ENCODE results near the gene NXN.
"Not testable (repeated sequence)": the region's sequence is repeated elsewhere in the genome, so short reads cannot be mapped to it uniquely, and the experiment has no call there.

Gene NXN

GRCh38 chr17:953767-954166, 25.8 kb downstream of the NXN start:
- no peak for DNase-seq (ENCODE audit: low read depth)

GRCh38 chr17:952592-952991, 27.0 kb downstream of the NXN start:
- DNase-seq (ENCODE audit: low read depth): not testable (repeated sequence)

- peak; percentile 95 for DNase-seq (ENCODE audit: low read depth)
Observed at GRCh38 chr17:951325-952132, 28.0 kb downstream of the NXN start.

- DNase-seq (ENCODE audit: low read depth): peak; percentile 77
Observed at GRCh38 chr17:949623-950303, 29.8 kb downstream of the NXN start.

GRCh38 chr17:948284-948852, 31.2 kb downstream of the NXN start:
- DNase-seq (ENCODE audit: low read depth): peak; percentile 70

- DNase-seq (ENCODE audit: low read depth): no peak
Observed at GRCh38 chr17:946510-947236, 32.9 kb downstream of the NXN start.

GRCh38 chr17:945672-946071, 33.9 kb downstream of the NXN start:
- DNase-seq (ENCODE audit: low read depth): no peak

- DNase-seq (ENCODE audit: low read depth): no peak
Observed at GRCh38 chr17:944266-944826, 35.2 kb downstream of the NXN start.

GRCh38 chr17:935485-935884, 44.1 kb downstream of the NXN start:
- no peak for DNase-seq (ENCODE audit: low read depth)

- peak; percentile 96 for DNase-seq (ENCODE audit: low read depth)
Observed at GRCh38 chr17:933312-934073, 46.1 kb downstream of the NXN start.

GRCh38 chr17:930258-930657, 49.3 kb downstream of the NXN start:
- DNase-seq (ENCODE audit: low read depth): no peak

GRCh38 chr17:929586-929985, 50.0 kb downstream of the NXN start:
- no peak for DNase-seq (ENCODE audit: low read depth)

GRCh38 chr17:927611-928461, 51.7 kb downstream of the NXN start:
- peak; percentile 98 for DNase-seq (ENCODE audit: low read depth)

- no peak for DNase-seq (ENCODE audit: low read depth)
Observed at GRCh38 chr17:925817-926216, 53.8 kb downstream of the NXN start.

GRCh38 chr17:924711-925475, 54.7 kb downstream of the NXN start:
- DNase-seq (ENCODE audit: low read depth): no peak

- not testable (repeated sequence) for DNase-seq (ENCODE audit: low read depth)
Observed at GRCh38 chr17:924306-924705, 55.3 kb downstream of the NXN start.

GRCh38 chr17:923633-924032, 55.9 kb downstream of the NXN start:
- DNase-seq (ENCODE audit: low read depth): no peak

GRCh38 chr17:921161-921560, 58.4 kb downstream of the NXN start:
- DNase-seq (ENCODE audit: low read depth): peak; percentile 30

- DNase-seq (ENCODE audit: low read depth): no peak
Observed at GRCh38 chr17:920190-920589, 59.4 kb downstream of the NXN start.
